ENCODE measurements around the gene CHPF.

CHPF gene

GRCh38 chr2:219506153-219506801 is 37.3 kb downstream of the CHPF start:
- no peak overlapping the region for H3K4me3 ChIP-seq (ENCODE audit: low read depth, low read length)
- DNase-seq (ENCODE audit: low read depth), result no peak

- no peak overlapping the region for H3K4me3 ChIP-seq (ENCODE audit: low read depth, low read length)
Measured at GRCh38 chr2:219505585-219505984, 38.0 kb downstream of the CHPF start.

GRCh38 chr2:219502618-219503017 is 41.0 kb downstream of the CHPF start:
- no peak for DNase-seq (ENCODE audit: low read depth)
- H3K4me3 ChIP-seq (ENCODE audit: low read depth, low read length), result no peak overlapping the region

More at GRCh38 chr2:219505585-219505984, 38.0 kb downstream of the CHPF start:
- no peak for DNase-seq (ENCODE audit: low read depth)

- no peak for DNase-seq (ENCODE audit: low read depth)
- no peak overlapping the region for H3K4me3 ChIP-seq (ENCODE audit: low read depth, low read length)
Measured at GRCh38 chr2:219501849-219502248, 41.8 kb downstream of the CHPF start.

GRCh38 chr2:219500135-219500534 is 43.5 kb downstream of the CHPF start:
- peak overlapping the region; percentile 74 for H3K4me3 ChIP-seq (ENCODE audit: low read depth, low read length)
- DNase-seq (ENCODE audit: low read depth), result no peak

- peak overlapping the region; percentile 74 for H3K4me3 ChIP-seq (ENCODE audit: low read depth, low read length)
- no peak for DNase-seq (ENCODE audit: low read depth)
Measured at GRCh38 chr2:219499555-219499954, 44.1 kb downstream of the CHPF start.

GRCh38 chr2:219499058-219499307 is 44.6 kb downstream of the CHPF start:
- peak overlapping the region; percentile 74 for H3K4me3 ChIP-seq (ENCODE audit: low read depth, low read length)
- no peak for DNase-seq (ENCODE audit: low read depth)

GRCh38 chr2:219498280-219499057 is 45.1 kb downstream of the CHPF start, which contains the start of gene GMPPA:
GMPPA (plus strand) TSS chr2:219498891; CDS start chr2:219499976, 1,085 bp downstream.
- H3K4me3 ChIP-seq (ENCODE audit: low read depth, low read length), result peak within 1 kb of the TSS; percentile 74
- DNase-seq (ENCODE audit: low read depth), result peak; percentile 96

- H3K4me3 ChIP-seq (ENCODE audit: low read depth, low read length), result peak overlapping the region; percentile 74
- peak; percentile 55 for DNase-seq (ENCODE audit: low read depth)
Measured at GRCh38 chr2:219497495-219498279, 45.9 kb downstream of the CHPF start.

GRCh38 chr2:219496825-219497494 is 46.6 kb downstream of the CHPF start:
- DNase-seq (ENCODE audit: low read depth), result no peak
- H3K4me3 ChIP-seq (ENCODE audit: low read depth, low read length), result no peak overlapping the region

- DNase-seq (ENCODE audit: low read depth), result no peak
- H3K4me3 ChIP-seq (ENCODE audit: low read depth, low read length), result no peak overlapping the region
Measured at GRCh38 chr2:219496247-219496824, 47.3 kb downstream of the CHPF start.

- peak; percentile 49 for DNase-seq (ENCODE audit: low read depth)
- no peak overlapping the region for H3K4me3 ChIP-seq (ENCODE audit: low read depth, low read length)
Measured at GRCh38 chr2:219495531-219496122, 48.0 kb downstream of the CHPF start.

- DNase-seq (ENCODE audit: low read depth), result no peak
Measured at GRCh38 chr2:219494952-219495530, 48.6 kb downstream of the CHPF start.

GRCh38 chr2:219493086-219493485 is 50.5 kb downstream of the CHPF start:
- no peak overlapping the region for H3K4me3 ChIP-seq (ENCODE audit: low read depth, low read length)
- no peak for DNase-seq (ENCODE audit: low read depth)

More at GRCh38 chr2:219494952-219495530, 48.6 kb downstream of the CHPF start:
- H3K4me3 ChIP-seq (ENCODE audit: low read depth, low read length), result no peak overlapping the region

- no peak overlapping the region for H3K4me3 ChIP-seq (ENCODE audit: low read depth, low read length)
- no peak for DNase-seq (ENCODE audit: low read depth)
Measured at GRCh38 chr2:219492575-219492974, 51.0 kb downstream of the CHPF start.

GRCh38 chr2:219491278-219491963 is 52.2 kb downstream of the CHPF start:
- DNase-seq (ENCODE audit: low read depth), result no peak
- no peak overlapping the region for H3K4me3 ChIP-seq (ENCODE audit: low read depth, low read length)

- H3K4me3 ChIP-seq (ENCODE audit: low read depth, low read length), result no peak overlapping the region
- DNase-seq (ENCODE audit: low read depth), result no peak
Measured at GRCh38 chr2:219490600-219491130, 52.9 kb downstream of the CHPF start.

- no peak overlapping the region for H3K4me3 ChIP-seq (ENCODE audit: low read depth, low read length)
- no peak for DNase-seq (ENCODE audit: low read depth)
Measured at GRCh38 chr2:219490186-219490585, 53.4 kb downstream of the CHPF start.
